ENCODE data around the gene MAMDC4.

MAMDC4 gene

GRCh38 chr9:136849038-136849959, 2.8 kb upstream of the MAMDC4 start, which contains the start of gene PHPT1:
PHPT1 (plus strand) TSS chr9:136849409; CDS start chr9:136849431, 22 bp downstream.
- peak; percentile 66; the same call in 1 of the 2 replicates for TF ChIP-seq SPI1 (IDR thresholded peaks at IDR 0.05; ENCODE audit: borderline replicate concordance, low read depth)
- peak; percentile 85 for TF ChIP-seq POLR2AphosphoS5 (IDR thresholded peaks at IDR 0.05; ENCODE audit: low read depth)
- TF ChIP-seq GABPA (IDR thresholded peaks at IDR 0.05; ENCODE audit: low read depth), result no peak
- no peak for TF ChIP-seq REST (IDR thresholded peaks at IDR 0.05; ENCODE audit: insufficient replicate concordance, low read depth)
- TF ChIP-seq CTCF (IDR thresholded peaks at IDR 0.05; ENCODE audit: insufficient read depth, low read length), result no peak
- H3K27me3 ChIP-seq (ENCODE audit: insufficient read depth, poor library complexity, severe bottlenecking), result peaks cover 3% of the 10 kb centered on the region

DNA sequence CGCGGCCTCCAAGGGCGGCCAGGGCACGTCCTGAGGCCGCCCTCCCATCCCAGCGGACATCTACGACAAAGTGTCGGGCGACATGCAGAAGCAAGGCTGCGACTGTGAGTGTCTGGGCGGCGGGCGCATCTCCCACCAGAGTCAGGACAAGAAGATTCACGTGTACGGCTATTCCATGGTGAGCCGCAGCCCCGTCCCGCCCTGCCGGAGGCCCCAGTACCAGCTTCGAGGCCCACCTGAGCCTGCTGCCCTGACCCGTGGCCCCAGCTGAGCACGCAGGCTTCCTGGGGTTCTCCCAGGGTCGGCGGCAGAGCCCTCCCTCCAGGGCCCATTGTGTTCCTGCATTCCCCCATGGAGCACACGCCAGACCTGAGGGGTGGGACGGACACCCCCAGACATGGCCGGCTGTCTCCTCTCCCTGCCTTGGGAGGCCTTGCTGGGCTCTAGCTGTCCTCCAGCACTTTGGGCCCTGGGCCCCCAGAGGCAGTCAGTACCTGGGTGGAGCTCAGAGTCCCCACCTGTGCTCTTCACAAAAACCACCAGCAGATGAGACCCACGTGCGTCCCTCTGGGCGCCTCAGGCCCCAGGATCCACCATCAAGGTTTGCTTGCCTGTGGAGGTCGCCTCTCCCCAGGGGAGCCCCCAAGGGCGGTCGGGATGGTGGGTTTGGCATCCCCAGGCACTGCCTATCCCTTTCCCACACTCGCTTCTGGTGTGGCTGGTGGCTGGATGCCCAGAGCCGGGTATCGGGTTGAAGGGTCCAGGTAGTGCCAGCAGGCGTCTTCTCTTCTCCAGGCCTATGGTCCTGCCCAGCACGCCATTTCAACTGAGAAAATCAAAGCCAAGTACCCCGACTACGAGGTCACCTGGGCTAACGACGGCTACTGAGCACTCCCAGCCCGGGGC, 1.9 kb upstream of the MAMDC4 start:
- H3K27me3 ChIP-seq (ENCODE audit: insufficient read depth, poor library complexity, severe bottlenecking), result peaks cover 2% of the 10 kb centered on the region
- TF ChIP-seq CTCF (IDR thresholded peaks at IDR 0.05; ENCODE audit: insufficient read depth, low read length) (no peak), POLR2AphosphoS5 (IDR thresholded peaks at IDR 0.05; ENCODE audit: low read depth) (no peak), GABPA (IDR thresholded peaks at IDR 0.05; ENCODE audit: low read depth) (no peak), REST (IDR thresholded peaks at IDR 0.05; ENCODE audit: insufficient replicate concordance, low read depth) (no peak), SPI1 (IDR thresholded peaks at IDR 0.05; ENCODE audit: borderline replicate concordance, low read depth) (no peak)
- DNase-seq (ENCODE audit: low read depth in 1 of 2, low spot score in 1 of 2), result no peak
- H3K27ac ChIP-seq (replicated peaks), result no peak overlapping the region
- peak overlapping the region; percentile 93 for H3K4me3 ChIP-seq (replicated peaks; ENCODE audit: insufficient read depth, low read length)

More at GRCh38 chr9:136849038-136849959, 2.8 kb upstream of the MAMDC4 start, which contains the start of gene PHPT1:
- Histone ChIP-seq H3K4me3 (replicated peaks; ENCODE audit: insufficient read depth, low read length) (peak within 1 kb of the TSS; percentile 93), H3K27ac (replicated peaks) (peak within 1 kb of the TSS; percentile 88)
- peak; percentile 99 for DNase-seq (ENCODE audit: low read depth in 1 of 2, low spot score in 1 of 2)

- Histone ChIP-seq H3K27ac (replicated peaks) (no peak overlapping the region), H3K4me3 (replicated peaks; ENCODE audit: insufficient read depth, low read length) (no peak overlapping the region), H3K27me3 (ENCODE audit: insufficient read depth, poor library complexity, severe bottlenecking) (no peaks in the 10 kb centered on the region)
- no peak for TF ChIP-seq REST (IDR thresholded peaks at IDR 0.05; ENCODE audit: insufficient replicate concordance, low read depth)
- no peak for TF ChIP-seq CTCF (IDR thresholded peaks at IDR 0.05; ENCODE audit: insufficient read depth, low read length)
- TF ChIP-seq SPI1 (IDR thresholded peaks at IDR 0.05; ENCODE audit: borderline replicate concordance, low read depth), result no peak
- no peak for TF ChIP-seq GABPA (IDR thresholded peaks at IDR 0.05; ENCODE audit: low read depth)
- TF ChIP-seq POLR2AphosphoS5 (IDR thresholded peaks at IDR 0.05; ENCODE audit: low read depth), result no peak
- no peak for DNase-seq (ENCODE audit: low read depth in 1 of 2, low spot score in 1 of 2)
Observed at GRCh38 chr9:136850866-136851775, 1.0 kb upstream of the MAMDC4 start.
